Activated CD8-positive, alpha-beta T cell treated with anti-CD3 and anti-CD28 coated beads, Interleukin-2, amount 10 ng/mL, durations not matched to agents 7 days and 5 days (primary cell): Measurements from ENCODE around the gene FASTK. TPM values are rescaled to one million over a fixed set of nuclear protein-coding genes. Genes with fewer than 3 reads are reported as not detected.

Experiments used
- ATAC-seq: fragments of 150-1000 bp; cut with Tn5 transposase; one replicate; pipeline ENCODE4 v1.10.0; 2021; ENCODE audit warnings: moderate library complexity
- CTCF ChIA-PET: fragments of 350-600 bp; sonication (Branson Sonifier 250); formaldehyde crosslinking; loops from one replicate; lab custom pipeline; 2021; ENCODE audit warnings: antibody characterized with exemption; lab: Charles Lee
- POLR2A ChIA-PET: fragments of 350-600 bp; sonication (Branson Sonifier 250); formaldehyde crosslinking; loops from one replicate; lab custom pipeline; 2021; ENCODE audit warnings: antibody characterized with exemption; lab: Charles Lee
- DNase-seq: peaks from one replicate; pipeline ENCODE4 v3.0.0-alpha.2; 2020
- H3K27ac Mint-ChIP-seq: one replicate; pipeline ENCODE4 v1.8.0; 2021; ENCODE audit warnings: mild to moderate bottlenecking, mixed read lengths
- H3K27me3 Mint-ChIP-seq: one replicate; pipeline ENCODE4 v1.8.0; 2021; ENCODE audit warnings: low read depth, mixed read lengths
- H3K36me3 Mint-ChIP-seq: one replicate; pipeline ENCODE4 v1.8.0; 2021; ENCODE audit warnings: low read depth, mixed read lengths
- H3K4me1 Mint-ChIP-seq: one replicate; pipeline ENCODE4 v1.8.0; 2021; ENCODE audit warnings: low read depth, mixed read lengths
- H3K4me3 Mint-ChIP-seq: one replicate; pipeline ENCODE4 v1.8.0; 2021; ENCODE audit warnings: mild to moderate bottlenecking, mixed read lengths
- H3K9me3 Mint-ChIP-seq: one replicate; pipeline ENCODE4 v1.8.0; 2022; ENCODE audit warnings: mixed read lengths; ENCODE audit not compliant: insufficient read depth
- total RNA-seq, 2 experiments: library from RNA; stranded (reverse); gene quantifications; one replicate each; pipeline ENCODE4 v1.2.3, GENCODE V29; 2021

FASTK gene
- total RNA-seq: 10 to 100 TPM; 81.8 to 88.1 TPM

GRCh38 chr7:151080522-151081169 is at the start of gene FASTK:
Gene FASTK (minus strand): TSS chr7:151080809. CDS start chr7:151080766, 43 bp downstream.
- H3K4me1 Mint-ChIP-seq: peaks cover 55% of the 10 kb centered on the region
- no peaks in the 10 kb centered on the region for H3K9me3 Mint-ChIP-seq
- ATAC-seq: peak; percentile 85
- peak within 1 kb of the TSS; percentile 87 for H3K4me3 Mint-ChIP-seq
- ChIA-PET CTCF (interaction anchor here (1.0 kb wide), 2 partner anchors 20 to 62 kb away, joined by 4 to 9 read pairs; no protein-coding TSS in a partner anchor), POLR2A (interaction anchor here (0.6 to 1.8 kb wide), 3 partner anchors 22 to 87 kb away, joined by 3 to 5 read pairs (median 3); partner anchors contain the start of gene SLC4A2)
- peaks cover 27% of the 10 kb centered on the region for H3K36me3 Mint-ChIP-seq
- H3K27ac Mint-ChIP-seq: peak within 1 kb of the TSS; percentile 81
- H3K27me3 Mint-ChIP-seq: peaks cover 10% of the 10 kb centered on the region
- DNase-seq: peak; percentile 92

- no peaks in the 10 kb centered on the region for H3K9me3 Mint-ChIP-seq
- no peaks in the 10 kb centered on the region for H3K27me3 Mint-ChIP-seq
- DNase-seq: no peak
- H3K36me3 Mint-ChIP-seq: no peaks in the 10 kb centered on the region
- H3K4me3 Mint-ChIP-seq: no peak overlapping the region
- ChIA-PET CTCF (interaction anchor here (0.8 kb wide), 1 partner anchor 42 kb away, joined by 3 read pairs; no protein-coding TSS in a partner anchor), POLR2A (no interaction called here)
- peak; percentile 28 for ATAC-seq
- H3K27ac Mint-ChIP-seq: no peak overlapping the region
- peaks cover 5% of the 10 kb centered on the region for H3K4me1 Mint-ChIP-seq
Measured at GRCh38 chr7:151129960-151130591, 49.5 kb upstream of the FASTK start.

GRCh38 chr7:151129117-151129959 is 48.7 kb upstream of the FASTK start:
- ChIA-PET POLR2A (no interaction called here), CTCF (interaction anchor here (0.8 kb wide), 1 partner anchor 43 kb away, joined by 3 read pairs; no protein-coding TSS in a partner anchor)
- Mint-ChIP-seq H3K27me3 (no peaks in the 10 kb centered on the region), H3K27ac (no peak overlapping the region), H3K36me3 (no peaks in the 10 kb centered on the region), H3K9me3 (no peaks in the 10 kb centered on the region), H3K4me1 (peaks cover 5% of the 10 kb centered on the region), H3K4me3 (no peak overlapping the region)
- no peak for ATAC-seq
- DNase-seq: no peak

GRCh38 chr7:151128716-151129115 is 48.1 kb upstream of the FASTK start:
- POLR2A ChIA-PET: no interaction called here

GRCh38 chr7:151128144-151128543 is 47.5 kb upstream of the FASTK start:
- Mint-ChIP-seq H3K36me3 (no peaks in the 10 kb centered on the region), H3K9me3 (no peaks in the 10 kb centered on the region), H3K27ac (no peak overlapping the region), H3K27me3 (no peaks in the 10 kb centered on the region), H3K4me1 (peaks cover 5% of the 10 kb centered on the region), H3K4me3 (no peak overlapping the region)
- ATAC-seq: no peak
- POLR2A ChIA-PET: interaction anchor here (0.7 kb wide), 1 partner anchor 477 kb away, joined by 4 read pairs; no protein-coding TSS in a partner anchor
- no peak for DNase-seq
- CTCF ChIA-PET: interaction anchor here (1.5 kb wide), 1 partner anchor 115 kb away, joined by 5 read pairs; no protein-coding TSS in a partner anchor

More at GRCh38 chr7:151128716-151129115, 48.1 kb upstream of the FASTK start:
- no peaks in the 10 kb centered on the region for H3K36me3 Mint-ChIP-seq
- H3K4me1 Mint-ChIP-seq: peaks cover 5% of the 10 kb centered on the region
- CTCF ChIA-PET: no interaction called here
- no peak overlapping the region for H3K27ac Mint-ChIP-seq
- no peak for ATAC-seq
- no peak overlapping the region for H3K4me3 Mint-ChIP-seq
- no peak for DNase-seq
- H3K9me3 Mint-ChIP-seq: no peaks in the 10 kb centered on the region
- no peaks in the 10 kb centered on the region for H3K27me3 Mint-ChIP-seq

GRCh38 chr7:151126491-151127137 is 46.0 kb upstream of the FASTK start:
- Mint-ChIP-seq H3K27ac (no peak overlapping the region), H3K4me1 (peaks cover 5% of the 10 kb centered on the region), H3K36me3 (no peaks in the 10 kb centered on the region), H3K27me3 (no peaks in the 10 kb centered on the region), H3K4me3 (no peak overlapping the region), H3K9me3 (no peaks in the 10 kb centered on the region)
- DNase-seq (no peak), ATAC-seq (no peak)
- ChIA-PET POLR2A (no interaction called here), CTCF (interaction anchor here (1.5 kb wide), 1 partner anchor 117 kb away, joined by 5 read pairs; no protein-coding TSS in a partner anchor)

GRCh38 chr7:151125846-151126481 is 45.4 kb upstream of the FASTK start:
- DNase-seq (no peak), ATAC-seq (no peak)
- ChIA-PET POLR2A (no interaction called here), CTCF (interaction anchor here (0.6 to 2.4 kb wide), 4 partner anchors 44 to 257 kb away, joined by 3 to 15 read pairs (median 4); no protein-coding TSS in a partner anchor)
- Mint-ChIP-seq H3K4me3 (no peak overlapping the region), H3K9me3 (no peaks in the 10 kb centered on the region), H3K27me3 (no peaks in the 10 kb centered on the region), H3K4me1 (peaks cover 5% of the 10 kb centered on the region), H3K36me3 (no peaks in the 10 kb centered on the region), H3K27ac (no peak overlapping the region)

GRCh38 chr7:151125470-151125845 is 44.8 kb upstream of the FASTK start:
- H3K4me1 Mint-ChIP-seq: peaks cover 5% of the 10 kb centered on the region
- ATAC-seq (no peak), DNase-seq (no peak)
- H3K4me3 Mint-ChIP-seq: no peak overlapping the region
- no peaks in the 10 kb centered on the region for H3K9me3 Mint-ChIP-seq
- ChIA-PET CTCF (interaction anchor here (0.6 to 2.4 kb wide), 5 partner anchors 23 to 256 kb away, joined by 3 to 15 read pairs (median 6); no protein-coding TSS in a partner anchor), POLR2A (no interaction called here)
- no peak overlapping the region for H3K27ac Mint-ChIP-seq
- no peaks in the 10 kb centered on the region for H3K27me3 Mint-ChIP-seq
- H3K36me3 Mint-ChIP-seq: no peaks in the 10 kb centered on the region

GRCh38 chr7:151124899-151125399 is 44.3 kb upstream of the FASTK start:
- ATAC-seq (no peak), DNase-seq (no peak)
- ChIA-PET CTCF (interaction anchor here (0.6 to 2.4 kb wide), 20 partner anchors 14 to 256 kb away, joined by 3 to 23 read pairs (median 7); partner anchors contain the start of genes ABCB8 and ABCF2), POLR2A (no interaction called here)
- peaks cover under 1% of the 10 kb centered on the region for H3K4me1 Mint-ChIP-seq
- no peak overlapping the region for H3K4me3 Mint-ChIP-seq
- no peaks in the 10 kb centered on the region for H3K36me3 Mint-ChIP-seq
- no peaks in the 10 kb centered on the region for H3K9me3 Mint-ChIP-seq
- H3K27me3 Mint-ChIP-seq: no peaks in the 10 kb centered on the region
- no peak overlapping the region for H3K27ac Mint-ChIP-seq

- H3K4me3 Mint-ChIP-seq: no peak overlapping the region
- no peaks in the 10 kb centered on the region for H3K9me3 Mint-ChIP-seq
- H3K27ac Mint-ChIP-seq: no peak overlapping the region
- H3K27me3 Mint-ChIP-seq: no peaks in the 10 kb centered on the region
- no peak for ATAC-seq
- POLR2A ChIA-PET: no interaction called here
- DNase-seq: no peak
- CTCF ChIA-PET: interaction anchor here (1.0 to 2.4 kb wide), 27 partner anchors 9 to 228 kb away, joined by 3 to 23 read pairs (median 6); partner anchors contain the start of genes ABCB8, ABCF2, ASB10 and CHPF2
- H3K36me3 Mint-ChIP-seq: no peaks in the 10 kb centered on the region
- H3K4me1 Mint-ChIP-seq: no peaks in the 10 kb centered on the region
Measured at GRCh38 chr7:151124481-151124880, 43.9 kb upstream of the FASTK start.
